ENCODE measurements around the gene CLDN8.

Gene CLDN8

DNA sequence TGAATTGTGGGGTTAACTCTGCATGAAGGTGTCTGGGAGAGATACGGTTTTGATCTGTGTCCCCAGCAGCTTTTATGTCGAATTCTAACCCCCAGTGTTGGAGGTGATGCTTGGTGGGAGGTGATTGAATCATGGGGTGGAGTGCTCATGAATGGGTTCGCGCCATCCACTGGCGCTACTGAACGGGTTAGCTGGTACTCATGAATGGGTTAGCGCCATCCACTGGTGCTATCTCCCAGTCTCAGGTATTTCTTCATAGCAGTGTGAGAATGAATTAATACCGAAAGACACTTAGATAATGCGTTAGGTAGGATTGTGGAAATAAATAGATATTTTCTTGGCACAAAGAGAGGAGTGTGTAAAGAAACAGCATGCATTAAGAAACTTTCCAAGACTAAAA is 32.9 kb upstream of the CLDN8 start:
- no peak for DNase-seq (ENCODE audit: extremely low read depth, insufficient read length)
- TF ChIP-seq, protein P1, sequence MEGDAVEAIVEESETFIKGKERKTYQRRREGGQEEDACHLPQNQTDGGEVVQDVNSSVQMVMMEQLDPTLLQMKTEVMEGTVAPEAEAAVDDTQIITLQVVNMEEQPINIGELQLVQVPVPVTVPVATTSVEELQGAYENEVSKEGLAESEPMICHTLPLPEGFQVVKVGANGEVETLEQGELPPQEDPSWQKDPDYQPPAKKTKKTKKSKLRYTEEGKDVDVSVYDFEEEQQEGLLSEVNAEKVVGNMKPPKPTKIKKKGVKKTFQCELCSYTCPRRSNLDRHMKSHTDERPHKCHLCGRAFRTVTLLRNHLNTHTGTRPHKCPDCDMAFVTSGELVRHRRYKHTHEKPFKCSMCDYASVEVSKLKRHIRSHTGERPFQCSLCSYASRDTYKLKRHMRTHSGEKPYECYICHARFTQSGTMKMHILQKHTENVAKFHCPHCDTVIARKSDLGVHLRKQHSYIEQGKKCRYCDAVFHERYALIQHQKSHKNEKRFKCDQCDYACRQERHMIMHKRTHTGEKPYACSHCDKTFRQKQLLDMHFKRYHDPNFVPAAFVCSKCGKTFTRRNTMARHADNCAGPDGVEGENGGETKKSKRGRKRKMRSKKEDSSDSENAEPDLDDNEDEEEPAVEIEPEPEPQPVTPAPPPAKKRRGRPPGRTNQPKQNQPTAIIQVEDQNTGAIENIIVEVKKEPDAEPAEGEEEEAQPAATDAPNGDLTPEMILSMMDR (IDR thresholded peaks at IDR 0.05; ENCODE audit: insufficient read depth, low read length, poor library complexity, severe bottlenecking), result no peak
- H3K36me3 ChIP-seq (ENCODE audit: control insufficient read depth, insufficient read depth, low read length), result no peaks in the 10 kb centered on the region
- H3K4me3 ChIP-seq (replicated peaks; ENCODE audit: low read depth, low read length), result no peak overlapping the region
- H3K27me3 ChIP-seq (replicated peaks; ENCODE audit: control insufficient read depth, insufficient read depth, low read length), result no peaks in the 10 kb centered on the region

DNA sequence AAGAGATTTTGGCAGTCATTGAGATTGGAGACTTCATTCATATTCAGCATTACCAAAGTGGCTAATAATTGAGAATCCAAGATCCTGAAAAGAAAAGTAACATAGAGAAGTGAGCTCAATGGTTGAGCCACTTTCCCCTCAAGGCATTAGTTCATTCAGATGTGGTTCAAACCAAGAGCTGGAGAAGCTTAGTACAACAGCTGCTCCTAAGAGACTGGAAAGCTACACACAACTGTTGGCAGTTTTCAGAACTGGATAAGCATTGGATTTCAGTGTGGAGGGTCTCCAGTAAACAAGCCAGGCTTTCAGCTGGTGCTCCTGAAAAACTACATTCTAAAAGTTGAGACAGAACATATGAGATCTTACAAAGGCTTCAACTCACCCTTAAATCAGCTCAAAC is 29.2 kb upstream of the CLDN8 start:
- Histone ChIP-seq H3K27me3 (replicated peaks; ENCODE audit: control insufficient read depth, insufficient read depth, low read length) (no peaks in the 10 kb centered on the region), H3K4me3 (replicated peaks; ENCODE audit: low read depth, low read length) (no peak overlapping the region), H3K36me3 (ENCODE audit: control insufficient read depth, insufficient read depth, low read length) (no peaks in the 10 kb centered on the region)
- TF ChIP-seq, protein P1 (IDR thresholded peaks at IDR 0.05; ENCODE audit: insufficient read depth, low read length, poor library complexity, severe bottlenecking), result no peak
- DNase-seq (ENCODE audit: extremely low read depth, insufficient read length), result no peak

- Histone ChIP-seq H3K36me3 (ENCODE audit: control insufficient read depth, insufficient read depth, low read length) (no peaks in the 10 kb centered on the region), H3K4me3 (replicated peaks; ENCODE audit: low read depth, low read length) (no peak overlapping the region), H3K27me3 (replicated peaks; ENCODE audit: control insufficient read depth, insufficient read depth, low read length) (no peaks in the 10 kb centered on the region)
- TF ChIP-seq, protein P1 (IDR thresholded peaks at IDR 0.05; ENCODE audit: insufficient read depth, low read length, poor library complexity, severe bottlenecking), result no peak
- no peak for DNase-seq (ENCODE audit: extremely low read depth, insufficient read length)
Measured at GRCh38 chr21:30243691-30244090, 27.8 kb upstream of the CLDN8 start.

DNA sequence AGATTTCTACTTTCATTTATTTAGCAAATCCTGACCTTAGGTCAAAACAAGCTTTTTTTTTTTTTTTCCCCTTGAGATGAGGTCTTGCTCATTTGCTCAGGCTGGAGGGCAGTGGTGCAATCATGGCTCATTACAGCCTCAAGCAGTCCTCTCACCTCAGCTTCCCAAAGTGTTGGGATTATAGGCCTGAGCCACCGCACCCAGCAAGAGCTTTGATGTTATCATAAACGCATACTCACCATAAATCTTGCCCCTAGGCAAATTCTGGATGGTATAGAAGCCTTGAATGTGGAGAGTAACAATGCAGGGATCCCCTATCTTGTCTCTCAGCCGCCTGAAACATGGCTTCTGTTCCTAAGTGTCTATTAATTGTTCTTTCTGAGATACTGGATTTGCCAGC is 24.8 kb upstream of the CLDN8 start:
- Histone ChIP-seq H3K36me3 (ENCODE audit: control insufficient read depth, insufficient read depth, low read length) (no peaks in the 10 kb centered on the region), H3K4me3 (replicated peaks; ENCODE audit: low read depth, low read length) (no peak overlapping the region), H3K27me3 (replicated peaks; ENCODE audit: control insufficient read depth, insufficient read depth, low read length) (no peaks in the 10 kb centered on the region)
- TF ChIP-seq, protein P1 (IDR thresholded peaks at IDR 0.05; ENCODE audit: insufficient read depth, low read length, poor library complexity, severe bottlenecking), result no peak
- no peak for DNase-seq (ENCODE audit: extremely low read depth, insufficient read length)

GRCh38 chr21:30238168-30238567 is 22.3 kb upstream of the CLDN8 start:
- H3K4me3 ChIP-seq (replicated peaks; ENCODE audit: low read depth, low read length), result no peak overlapping the region
- no peaks in the 10 kb centered on the region for H3K27me3 ChIP-seq (replicated peaks; ENCODE audit: control insufficient read depth, insufficient read depth, low read length)
- TF ChIP-seq, protein P1 (IDR thresholded peaks at IDR 0.05; ENCODE audit: insufficient read depth, low read length, poor library complexity, severe bottlenecking), result no peak
- H3K36me3 ChIP-seq (ENCODE audit: control insufficient read depth, insufficient read depth, low read length), result no peaks in the 10 kb centered on the region
- DNase-seq (ENCODE audit: extremely low read depth, insufficient read length), result no peak

DNA sequence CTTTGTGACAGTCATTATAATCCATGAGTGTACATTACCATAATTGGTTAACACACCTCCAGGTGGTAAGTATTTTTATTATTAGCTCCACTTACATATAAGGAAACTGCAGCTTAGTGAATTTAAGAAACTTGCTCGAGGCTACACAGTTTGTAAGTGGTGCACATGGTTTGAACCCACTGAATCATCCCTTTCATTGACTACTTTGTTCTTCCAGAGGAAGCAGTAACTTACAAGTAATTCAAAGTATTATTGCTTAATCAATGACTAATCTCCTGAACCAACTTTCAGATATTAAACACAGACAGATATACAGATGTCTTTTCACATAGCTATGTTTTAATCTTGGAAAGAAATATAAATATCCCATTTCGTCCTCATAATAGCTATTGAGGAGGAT is 18.7 kb upstream of the CLDN8 start:
- TF ChIP-seq, protein P1 (IDR thresholded peaks at IDR 0.05; ENCODE audit: insufficient read depth, low read length, poor library complexity, severe bottlenecking), result no peak
- no peaks in the 10 kb centered on the region for H3K36me3 ChIP-seq (ENCODE audit: control insufficient read depth, insufficient read depth, low read length)
- no peak overlapping the region for H3K4me3 ChIP-seq (replicated peaks; ENCODE audit: low read depth, low read length)
- DNase-seq (ENCODE audit: extremely low read depth, insufficient read length), result no peak
- no peaks in the 10 kb centered on the region for H3K27me3 ChIP-seq (replicated peaks; ENCODE audit: control insufficient read depth, insufficient read depth, low read length)
